Measurements from ENCODE around the gene KANTR.

- TF ChIP-seq CTCF (conservative IDR thresholded peaks at IDR 0.05; ENCODE audit: low read length): no peak
- TF ChIP-seq EZH2phosphoT487 (IDR thresholded peaks at IDR 0.05; ENCODE audit: borderline replicate concordance, low read depth, low read length): no peak
Observed at GRCh38 chrX:53159184-53159583, 65.2 kb downstream of the KANTR start.
